HG02678 (cell line): ENCODE measurements around the gene GDPD4.

Experiments
- ATAC-seq: cut with Tn5 transposase; IDR thresholded peaks from one replicate; pipeline ENCODE4 v1.9.1; 2021; ENCODE audit warnings: mild to moderate bottlenecking, moderate library complexity; ENCODE audit not compliant: unreplicated experiment

Gene GDPD4

DNA sequence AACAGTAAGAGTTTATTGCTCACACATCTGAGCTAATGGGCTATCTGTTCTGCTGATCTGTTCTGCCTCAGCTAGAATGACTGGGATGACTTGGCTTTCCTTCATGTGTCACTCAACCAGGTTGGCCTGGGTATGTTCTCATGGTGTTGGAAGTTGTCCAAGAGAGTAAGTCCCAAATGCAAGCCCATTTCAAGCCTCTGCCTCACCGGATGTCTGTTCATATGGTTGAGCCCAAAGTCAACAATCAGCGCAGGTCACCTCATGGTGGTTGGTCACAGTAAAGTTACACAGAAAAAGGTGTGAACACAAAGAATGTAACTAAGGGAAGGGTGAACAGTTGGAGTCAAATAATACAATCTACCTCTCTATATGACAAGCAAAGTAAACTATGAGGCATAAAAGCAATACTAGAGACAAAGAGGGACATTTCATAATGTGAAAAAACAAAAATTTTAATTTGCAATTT lies 1.9 kb downstream of the GDPD4 start:
- ATAC-seq: no peak

- no peak for ATAC-seq
These were observed 7.4 kb downstream of the GDPD4 start for GRCh38 chr11:77294040-77294439.

GRCh38 chr11:77289737-77290136 lies 11.7 kb downstream of the GDPD4 start:
- no peak for ATAC-seq

DNA sequence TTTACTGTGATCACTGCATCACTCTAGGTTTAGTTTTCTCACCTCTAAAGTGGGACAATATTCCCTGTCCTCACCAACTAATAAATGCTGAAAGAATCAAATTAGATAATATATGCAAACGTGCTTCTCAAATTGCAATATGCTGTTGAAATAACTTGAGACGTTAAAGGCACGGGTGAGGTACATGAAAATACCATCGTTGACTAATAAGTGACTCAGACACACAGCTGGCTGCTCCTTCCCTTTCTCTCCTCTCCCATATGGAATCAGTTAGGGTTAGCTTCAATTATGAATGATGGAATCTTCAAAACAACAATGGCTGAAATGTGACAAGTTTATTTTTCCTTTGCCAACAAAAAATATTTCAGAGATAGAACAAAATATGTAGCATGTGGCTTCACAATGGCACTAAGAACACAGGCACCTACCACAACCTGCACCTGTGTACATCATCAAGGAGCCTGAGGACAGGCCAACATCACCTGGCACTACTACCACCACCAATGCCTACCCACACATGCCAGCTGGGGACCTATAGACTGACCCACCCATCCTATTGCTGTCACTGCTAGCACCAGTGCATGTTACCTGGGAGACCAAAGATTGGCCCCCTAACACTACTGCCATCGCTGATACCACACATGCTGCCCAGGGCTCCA lies 13.7 kb downstream of the GDPD4 start:
- ATAC-seq: no peak

DNA sequence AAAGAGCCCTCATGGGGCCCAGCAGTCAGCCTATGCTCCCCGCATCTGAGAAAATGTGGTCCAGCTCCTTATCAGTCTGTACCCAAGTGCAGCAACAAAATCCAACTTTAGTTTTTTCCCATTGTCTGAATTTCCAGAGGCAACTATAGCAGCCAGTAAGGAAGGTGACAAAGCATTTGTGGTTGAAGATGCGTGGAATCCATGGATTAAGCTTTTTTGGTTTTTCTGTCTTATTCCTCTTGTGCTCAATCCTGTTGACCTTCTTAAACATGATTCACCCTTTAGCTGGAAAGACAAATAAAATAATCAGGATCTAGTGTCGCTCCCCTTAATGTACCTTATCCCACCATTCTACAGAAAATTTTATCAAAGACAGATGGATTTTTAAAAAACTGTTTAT lies 14.3 kb downstream of the GDPD4 start:
- ATAC-seq: no peak

DNA sequence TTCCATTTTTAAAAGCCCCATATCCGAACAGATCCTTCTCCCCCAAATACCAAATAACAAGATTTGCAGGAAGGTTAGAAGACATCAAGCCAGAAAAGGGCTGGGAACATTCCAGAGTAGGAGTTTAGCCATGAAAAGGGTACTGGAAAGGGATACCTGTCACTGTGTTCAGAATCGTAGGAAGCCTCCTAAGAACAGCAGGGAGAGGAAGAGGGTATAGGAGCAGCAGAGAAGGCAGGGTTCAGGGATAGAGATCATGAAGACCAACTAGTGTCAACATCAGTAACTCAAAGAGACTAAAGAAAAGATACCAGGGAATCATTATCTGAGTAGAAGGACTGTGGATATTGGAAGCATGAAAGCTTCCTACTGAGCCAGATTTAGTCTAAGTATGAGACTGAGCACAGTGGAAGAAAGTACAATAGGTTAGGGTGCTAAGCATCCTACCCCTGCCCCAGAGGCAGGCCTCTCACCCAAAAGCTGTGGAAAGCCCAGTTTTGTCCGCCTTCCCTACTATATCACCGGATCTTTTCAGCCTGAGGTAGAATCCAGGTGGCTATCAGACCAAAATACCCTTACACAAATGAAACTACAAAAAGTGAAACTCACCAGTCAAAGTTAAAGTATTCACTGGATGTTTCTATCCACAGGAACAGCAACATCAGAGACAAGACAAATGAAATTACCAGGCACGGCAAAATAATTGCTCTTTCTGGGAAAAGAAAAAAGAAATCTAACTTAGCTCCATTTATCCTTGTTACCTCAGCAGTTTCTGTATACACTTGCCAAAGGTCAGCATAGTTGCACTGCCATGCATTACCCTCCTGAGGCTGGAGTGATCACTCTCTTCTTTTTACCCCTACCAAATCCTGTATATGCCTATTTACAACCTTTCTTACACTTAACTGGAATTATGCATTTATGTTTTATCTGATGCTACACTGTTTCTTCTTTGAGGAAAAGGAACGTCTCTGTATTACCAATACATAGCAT lies 16.7 kb downstream of the GDPD4 start:
- no peak for ATAC-seq

- no peak for ATAC-seq
These were observed 18.4 kb downstream of the GDPD4 start for GRCh38 chr11:77283101-77283500.

DNA sequence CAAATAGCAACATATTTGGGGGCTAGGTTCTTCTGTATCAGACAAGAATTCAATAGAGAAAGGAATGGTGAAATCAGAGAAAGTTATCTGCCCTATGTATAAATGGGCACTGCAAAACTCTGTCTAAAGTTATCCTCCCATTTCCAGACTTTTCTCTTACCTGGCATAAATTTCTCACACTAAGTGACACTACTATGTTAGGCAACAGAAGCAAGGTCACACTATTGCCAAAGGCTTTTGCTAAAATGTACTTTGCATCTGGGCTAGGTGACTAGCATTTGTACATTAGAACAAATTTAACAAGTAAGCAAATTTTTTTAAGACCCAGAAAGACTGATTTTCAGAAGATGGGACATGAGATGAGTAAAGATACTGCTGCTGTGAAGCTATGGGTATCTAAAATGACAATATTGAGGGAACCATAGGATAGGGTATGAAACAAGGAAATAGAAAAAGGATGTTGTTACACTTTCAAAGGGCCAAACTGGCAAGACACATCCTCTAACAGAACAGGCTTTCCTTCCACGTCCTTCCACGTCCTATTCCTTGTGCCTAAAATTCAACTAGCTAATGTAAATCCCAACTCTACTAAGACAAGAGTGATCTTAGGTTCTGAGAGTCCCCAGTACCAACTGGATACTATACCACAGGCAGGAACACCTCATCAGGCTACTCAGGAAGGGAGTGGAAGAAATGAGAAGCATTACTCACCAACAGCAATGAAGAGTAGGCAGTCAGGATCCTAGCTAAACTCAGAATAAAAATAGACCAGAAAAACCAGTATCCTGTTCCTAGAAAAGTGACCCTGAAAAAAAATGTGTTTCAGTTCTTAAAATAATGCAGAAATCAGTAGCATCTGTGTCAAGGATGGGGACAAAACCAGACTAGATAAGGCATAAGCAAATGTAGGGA lies 22.6 kb downstream of the GDPD4 start:
- no peak for ATAC-seq

- ATAC-seq: no peak
These were observed 25.2 kb downstream of the GDPD4 start for GRCh38 chr11:77276271-77276670.

GRCh38 chr11:77270921-77271320 lies 30.6 kb downstream of the GDPD4 start:
- ATAC-seq: no peak

DNA sequence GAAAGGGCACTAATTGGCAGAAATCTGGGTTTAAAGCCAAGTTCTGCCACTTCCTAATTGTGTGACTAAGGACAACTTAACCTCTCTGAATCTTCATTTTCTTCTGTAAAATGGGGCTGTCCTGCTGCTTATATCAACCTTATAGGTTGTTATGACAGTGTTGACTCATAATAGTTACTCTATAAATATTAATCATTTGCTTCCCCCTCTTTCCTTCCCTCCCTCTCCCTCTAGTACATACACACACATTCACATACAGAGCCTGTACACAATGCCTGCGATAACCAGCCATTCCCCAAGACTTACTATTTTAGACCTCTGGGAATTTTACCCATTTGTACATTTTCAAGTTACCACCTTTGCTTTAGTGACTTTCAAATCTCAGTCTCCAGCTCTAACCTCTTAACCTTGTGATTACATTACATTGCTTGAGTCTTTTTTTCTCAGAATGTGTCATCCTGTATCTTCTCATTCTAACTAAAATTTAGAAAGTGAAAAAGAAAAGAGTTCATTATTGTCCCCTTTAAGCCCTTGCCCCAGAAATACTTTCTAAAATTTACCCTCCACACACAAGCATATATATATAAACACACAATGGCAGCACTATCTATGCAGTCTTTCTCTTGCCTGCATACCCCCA lies 31.9 kb downstream of the GDPD4 start:
- ATAC-seq: no peak

- ATAC-seq: no peak
These were observed 33.5 kb downstream of the GDPD4 start for GRCh38 chr11:77267962-77268361.

DNA sequence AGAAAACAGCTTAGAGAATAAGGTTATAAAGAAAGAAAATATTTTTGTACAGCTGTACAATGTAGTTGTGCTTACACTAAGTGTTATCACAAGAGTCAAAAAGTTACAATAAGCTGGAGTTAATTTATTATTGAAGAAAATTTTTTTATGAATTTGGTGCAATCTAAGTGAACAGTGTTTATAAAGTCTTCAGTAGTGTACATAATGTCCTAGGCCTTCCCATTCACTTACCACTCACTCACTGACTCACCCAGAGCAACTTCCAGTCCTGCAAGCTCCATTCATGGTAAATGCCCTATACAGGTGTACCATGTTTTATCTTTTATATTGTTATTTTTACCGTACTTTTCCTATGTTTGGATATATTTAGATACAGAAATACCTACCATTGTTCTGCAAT lies 34.7 kb downstream of the GDPD4 start:
- ATAC-seq: no peak

GRCh38 chr11:77262803-77263202 lies 38.7 kb downstream of the GDPD4 start:
- no peak for ATAC-seq

- ATAC-seq: no peak
These were observed 41.8 kb downstream of the GDPD4 start for GRCh38 chr11:77259641-77260040.

- ATAC-seq: no peak
These were observed 47.8 kb downstream of the GDPD4 start for GRCh38 chr11:77253690-77254089.

DNA sequence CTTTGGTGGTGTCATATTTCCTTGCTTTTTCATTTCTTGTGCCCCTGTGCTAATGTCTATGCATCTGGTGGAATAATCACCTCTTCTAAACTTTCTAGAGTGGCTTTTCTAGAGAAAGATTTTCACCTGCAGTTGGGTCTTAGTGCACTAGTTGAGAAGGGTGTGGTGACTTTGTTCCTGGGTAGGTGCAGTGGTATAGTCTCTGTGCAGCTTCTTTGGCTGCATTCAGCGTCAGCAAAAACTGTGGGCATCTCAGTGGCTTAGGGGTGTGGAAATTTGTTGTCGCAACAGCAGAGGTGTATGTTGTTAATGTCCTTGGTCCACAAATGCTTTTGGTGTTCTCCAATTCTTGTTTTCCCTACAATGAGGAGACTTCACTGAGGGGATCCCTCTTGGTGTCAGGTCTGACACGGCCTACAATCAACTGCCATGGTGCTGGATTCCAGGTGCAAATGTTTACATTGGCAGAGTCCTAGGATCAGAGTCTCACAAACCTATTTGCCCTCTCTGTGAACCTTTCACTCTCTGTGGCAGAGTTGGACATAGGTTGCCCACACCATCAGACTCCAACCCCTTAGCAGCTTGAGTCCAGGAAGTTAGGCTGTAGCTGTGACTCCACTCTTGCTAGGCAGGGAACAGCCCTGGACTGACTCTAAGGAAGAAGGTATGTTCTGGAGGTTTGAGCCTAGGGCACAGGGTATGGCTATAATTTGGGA lies 48.8 kb downstream of the GDPD4 start:
- ATAC-seq: no peak

DNA sequence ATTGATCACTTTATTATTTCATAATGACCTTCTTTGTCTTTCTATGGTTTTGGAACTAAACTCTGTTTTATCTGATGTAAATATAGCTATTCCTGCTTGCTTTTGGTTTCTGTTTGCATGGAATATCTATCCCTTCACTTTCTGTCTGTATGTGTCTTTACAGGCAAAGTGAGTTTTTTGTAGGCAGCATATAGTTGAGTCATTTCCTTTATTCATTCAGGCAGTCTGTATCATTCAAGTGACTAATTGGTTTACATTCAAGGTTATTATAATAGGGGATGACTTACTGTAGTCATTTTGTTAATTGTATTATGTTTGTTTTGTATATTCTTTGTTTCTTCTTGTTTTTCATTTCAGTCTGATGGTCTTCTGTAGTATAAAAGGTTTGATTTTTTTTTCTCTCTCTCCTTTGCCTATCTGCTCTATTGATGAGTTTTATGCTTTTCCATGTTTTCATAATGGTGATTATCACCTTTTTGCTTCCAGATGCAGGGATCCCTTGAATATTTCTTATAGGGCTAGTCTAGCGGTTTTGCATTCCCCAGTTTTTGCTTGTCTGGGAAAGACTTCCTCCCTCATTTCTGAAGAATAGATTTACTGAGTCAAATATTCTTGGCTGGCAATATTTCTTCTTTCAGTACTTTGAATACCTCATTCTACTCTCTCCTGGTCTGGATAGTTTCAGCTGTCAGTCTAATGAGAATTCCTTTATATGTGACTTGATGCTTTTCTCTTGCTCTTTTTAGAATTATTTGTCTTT lies 50.4 kb downstream of the GDPD4 start:
- no peak for ATAC-seq

- ATAC-seq: no peak
These were observed 52.1 kb downstream of the GDPD4 start for GRCh38 chr11:77249427-77249826.
